ENCODE measurements around the gene MCM10.

- TF ChIP-seq CTCF (IDR thresholded peaks at IDR 0.05) (no peak), POLR2AphosphoS5 (IDR thresholded peaks at IDR 0.05; ENCODE audit: low read depth, low read length) (no peak), SIN3A (IDR thresholded peaks at IDR 0.05; ENCODE audit: borderline replicate concordance, insufficient read depth, low read depth, low read length) (no peak), REST (IDR thresholded peaks at IDR 0.05; ENCODE audit: insufficient read depth in 1 of 2, low read depth in 2 of 2, low read length in 1 of 2) (no peak), TCF7L2 (IDR thresholded peaks at IDR 0.05; ENCODE audit: low read depth, low read length) (no peak)
These were observed 20.6 kb upstream of the MCM10 start for GRCh38 chr10:13140627-13141190.

All from Panc1 (cell line).